GM19025 (cell line): ENCODE measurements around the gene NTPCR.

Source experiments
- ATAC-seq: cut with Tn5 transposase; IDR thresholded peaks from one replicate; pipeline ENCODE4 v1.9.1; 2021; ENCODE audit warnings: mild to moderate bottlenecking, low read depth, moderate library complexity; ENCODE audit not compliant: unreplicated experiment

Gene NTPCR

GRCh38 chr1:232956081-232956480 lies 5.7 kb downstream of the NTPCR start:
- no peak for ATAC-seq

- ATAC-seq, result no peak
Observed at GRCh38 chr1:232958067-232958466, 7.7 kb downstream of the NTPCR start.

GRCh38 chr1:232962761-232963745 lies 12.6 kb downstream of the NTPCR start:
- no peak for ATAC-seq

GRCh38 chr1:232964601-232965000 lies 14.2 kb downstream of the NTPCR start:
- ATAC-seq, result no peak

- ATAC-seq, result no peak
Observed at GRCh38 chr1:232965124-232965911, 14.9 kb downstream of the NTPCR start.

- no peak for ATAC-seq
Observed at GRCh38 chr1:232965912-232966217, 15.5 kb downstream of the NTPCR start.

- no peak for ATAC-seq
Observed at GRCh38 chr1:232966663-232967062, 16.3 kb downstream of the NTPCR start.

GRCh38 chr1:232968391-232968790 lies 18.0 kb downstream of the NTPCR start:
- no peak for ATAC-seq

GRCh38 chr1:232968965-232969364 lies 18.6 kb downstream of the NTPCR start:
- no peak for ATAC-seq

GRCh38 chr1:232969799-232970198 lies 19.4 kb downstream of the NTPCR start:
- ATAC-seq, result no peak

- no peak for ATAC-seq
Observed at GRCh38 chr1:232970508-232970907, 20.1 kb downstream of the NTPCR start.

GRCh38 chr1:232973652-232974611 lies 23.5 kb downstream of the NTPCR start:
- no peak for ATAC-seq

- no peak for ATAC-seq
Observed at GRCh38 chr1:232974971-232975370, 24.6 kb downstream of the NTPCR start.

- no peak for ATAC-seq
Observed at GRCh38 chr1:232978091-232978634, 27.8 kb downstream of the NTPCR start.

GRCh38 chr1:232978815-232979214 lies 28.4 kb downstream of the NTPCR start:
- no peak for ATAC-seq

GRCh38 chr1:232979558-232979957 lies 29.1 kb downstream of the NTPCR start:
- ATAC-seq, result no peak

GRCh38 chr1:232980355-232980978 lies 30.1 kb downstream of the NTPCR start:
- no peak for ATAC-seq

- ATAC-seq, result no peak
Observed at GRCh38 chr1:232980986-232981560, 30.7 kb downstream of the NTPCR start.

- ATAC-seq, result no peak
Observed at GRCh38 chr1:232982238-232982944, 32.0 kb downstream of the NTPCR start.
